22Rv1 (cell line): Measurements from ENCODE around the gene SH3PXD2A.

Experiments
- CTCF ChIP-seq: fragments of 450-650 bp; IDR thresholded peaks from 2 replicates; pipeline ENCODE4 v1.5.1; 2017; ENCODE audit warnings: mild to moderate bottlenecking
- ZFX ChIP-seq: fragments of 450-650 bp; IDR thresholded peaks from 2 replicates; pipeline ENCODE4 v1.6.1; 2017; ENCODE audit warnings: antibody characterized with exemption, borderline replicate concordance

GRCh38 chr10:103861505-103861904 lies 6.1 kb upstream of the SH3PXD2A start:
- TF ChIP-seq CTCF (no peak), ZFX (no peak)
